ENCODE results near the gene RIN3.

GRCh38 chr14:92704036-92704804, 190.6 kb downstream of the RIN3 start:
- TF ChIP-seq CTCF (IDR thresholded peaks at IDR 0.05; ENCODE audit: extremely low read depth in 1 of 2, insufficient read depth in 1 of 2, low read depth in 1 of 2, low read length in 2 of 2) (no peak), POLR2A (IDR thresholded peaks at IDR 0.05; ENCODE audit: low read depth, low read length) (no peak), POLR2AphosphoS5 (IDR thresholded peaks at IDR 0.05; ENCODE audit: insufficient read depth, low read depth, low read length) (no peak), EZH2 (IDR thresholded peaks at IDR 0.05; ENCODE audit: borderline replicate concordance, low read depth, low read length, severe bottlenecking) (no peak), FOS (IDR thresholded peaks at IDR 0.05; ENCODE audit: borderline replicate concordance, insufficient read depth, low read length) (no peak), JUN (IDR thresholded peaks at IDR 0.05; ENCODE audit: borderline replicate concordance, insufficient read depth, insufficient read length, low read depth) (no peak), GATA2 (IDR thresholded peaks at IDR 0.05; ENCODE audit: insufficient read depth, insufficient read length, low read depth, low read length) (no peak), MYC (IDR thresholded peaks at IDR 0.05; ENCODE audit: low read depth, low read length) (no peak)
- TF ChIP-seq, protein P1, sequence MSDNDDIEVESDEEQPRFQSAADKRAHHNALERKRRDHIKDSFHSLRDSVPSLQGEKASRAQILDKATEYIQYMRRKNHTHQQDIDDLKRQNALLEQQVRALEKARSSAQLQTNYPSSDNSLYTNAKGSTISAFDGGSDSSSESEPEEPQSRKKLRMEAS (IDR thresholded peaks at IDR 0.05; ENCODE audit: insufficient read depth, insufficient read length) = no peak
